Skeletal muscle cell (primary cell): ENCODE measurements around the gene PCED1B.

Experiments
- DNase-seq: peaks from one replicate; pipeline ENCODE4 v3.0.0-alpha.2; 2010; ENCODE audit warnings: low read depth
- H3K4me3 ChIP-seq: 2 replicates; pipeline ENCODE4 v1.5.1; 2011; ENCODE audit warnings: low read depth, mild to moderate bottlenecking, control low read depth, low read length, moderate library complexity

PCED1B gene

DNA sequence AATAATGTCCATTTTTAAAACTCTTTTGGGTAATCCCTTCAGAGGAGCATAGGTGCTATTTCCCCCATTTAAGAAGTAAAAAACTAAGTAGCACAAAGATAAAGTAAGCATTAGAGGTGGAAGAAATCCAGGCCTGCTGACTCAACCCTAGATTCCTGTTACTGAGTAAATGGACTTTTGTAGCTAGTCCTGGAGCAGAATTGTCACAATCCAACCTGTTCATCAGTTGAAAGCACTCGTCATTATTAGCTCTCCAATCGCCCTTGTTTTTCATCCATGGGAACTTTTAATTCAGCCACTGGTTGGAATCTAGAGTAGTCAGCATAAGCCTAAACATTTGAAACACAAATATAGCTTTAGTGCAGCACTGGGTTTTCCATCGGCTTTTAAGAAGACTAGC is 139.8 kb downstream of the PCED1B start:
- H3K4me3 ChIP-seq: no peak overlapping the region
- DNase-seq: no peak

DNA sequence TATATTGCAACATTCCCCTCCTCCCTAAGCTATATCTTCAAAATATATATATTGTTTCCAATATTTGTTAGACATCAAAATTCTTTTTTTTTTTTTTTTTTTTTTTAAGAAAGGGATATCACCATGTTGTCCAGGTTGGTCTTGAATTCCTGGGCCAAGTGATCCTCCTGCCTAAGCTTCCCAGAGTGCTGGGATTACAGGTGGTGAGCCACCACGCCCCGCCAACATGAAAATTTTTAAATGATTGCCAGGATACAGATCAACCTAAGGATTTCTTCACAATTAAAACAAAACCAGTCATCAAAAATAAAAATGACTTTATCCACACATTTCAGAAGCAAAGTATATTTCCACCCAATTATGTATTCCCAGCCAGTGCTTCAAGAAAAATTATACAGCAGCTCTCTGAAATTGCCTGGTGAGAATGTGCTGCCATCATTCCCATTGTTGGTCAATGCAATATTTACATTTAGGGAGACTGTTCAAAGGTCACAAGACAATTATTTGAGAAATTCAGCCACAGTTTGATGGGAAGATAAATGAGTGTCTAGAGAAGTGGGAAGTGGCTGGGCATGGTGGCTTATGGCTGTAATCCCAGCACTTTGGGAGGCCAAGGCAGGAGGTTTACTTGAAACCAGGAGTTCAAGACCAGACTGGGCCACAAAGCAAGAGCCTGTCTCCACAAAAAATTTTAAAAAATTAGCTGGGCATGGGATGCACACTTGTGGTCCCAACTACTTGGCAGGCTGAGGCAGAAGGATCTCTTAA is 142.0 kb downstream of the PCED1B start:
- no peak overlapping the region for H3K4me3 ChIP-seq
- no peak for DNase-seq

DNA sequence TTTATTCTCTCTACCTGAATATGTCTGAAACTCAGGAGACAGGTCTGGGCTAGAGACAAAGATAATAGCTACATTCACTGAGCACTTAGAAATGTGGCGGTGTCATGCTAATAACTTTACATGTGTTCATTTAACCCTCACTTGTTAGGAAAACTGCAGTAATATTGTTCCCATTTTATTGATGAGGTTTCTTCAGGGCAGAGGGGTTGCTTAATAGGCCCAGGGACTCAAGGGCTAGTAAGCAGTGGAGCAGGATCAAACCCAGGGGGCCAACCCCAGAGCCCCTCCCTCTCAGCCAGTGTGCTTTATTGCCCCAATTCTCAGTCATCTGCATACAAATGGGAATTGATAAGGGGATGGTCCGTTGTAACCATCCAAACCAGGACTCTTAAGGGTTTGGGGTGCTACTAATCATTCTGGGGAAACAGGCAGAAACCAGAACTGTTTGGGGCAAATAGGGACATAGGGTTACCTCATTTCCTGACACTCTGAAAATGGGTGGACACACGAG is 143.2 kb downstream of the PCED1B start:
- DNase-seq: no peak
- H3K4me3 ChIP-seq: no peak overlapping the region

DNA sequence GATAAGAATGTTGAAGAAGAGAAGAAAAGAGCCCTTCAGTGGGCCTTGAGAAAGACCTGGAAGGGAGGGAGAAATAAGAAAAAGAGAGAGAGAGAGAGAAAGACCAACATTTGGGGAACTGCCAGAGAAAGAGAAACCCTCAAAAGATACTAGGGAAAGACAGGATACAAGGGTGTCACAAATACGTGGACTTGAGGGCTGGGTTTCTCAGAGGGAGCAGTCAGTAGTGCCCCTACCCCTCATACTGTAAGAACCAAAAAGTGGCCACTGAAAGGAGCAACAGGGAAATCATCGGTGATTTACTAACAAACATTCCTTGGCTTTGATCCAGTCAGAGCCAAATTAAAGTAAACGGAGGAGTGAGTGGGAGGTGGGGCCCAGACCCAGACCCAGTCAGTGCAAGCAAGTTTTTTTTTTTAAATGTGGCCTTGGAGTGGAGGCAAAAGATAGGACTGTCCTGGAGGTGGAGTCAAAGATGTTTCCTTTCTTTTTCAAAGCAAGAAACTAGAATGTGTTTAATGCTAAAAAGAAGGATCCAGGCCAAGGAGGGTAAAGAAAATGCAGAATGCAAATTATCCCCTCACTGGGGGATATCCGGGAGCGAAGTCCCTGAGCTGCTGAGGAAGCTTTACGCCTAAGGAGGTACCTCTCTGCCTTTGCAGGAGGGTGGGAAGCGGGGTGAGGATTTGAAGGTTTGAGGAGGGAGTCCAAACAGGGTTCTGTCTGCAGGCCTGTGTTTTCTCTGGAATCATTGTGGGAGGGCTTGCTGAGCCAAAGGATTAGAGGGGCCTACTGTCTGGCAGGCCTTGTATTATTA is 143.8 kb downstream of the PCED1B start:
- no peak for DNase-seq
- H3K4me3 ChIP-seq: no peak overlapping the region

DNA sequence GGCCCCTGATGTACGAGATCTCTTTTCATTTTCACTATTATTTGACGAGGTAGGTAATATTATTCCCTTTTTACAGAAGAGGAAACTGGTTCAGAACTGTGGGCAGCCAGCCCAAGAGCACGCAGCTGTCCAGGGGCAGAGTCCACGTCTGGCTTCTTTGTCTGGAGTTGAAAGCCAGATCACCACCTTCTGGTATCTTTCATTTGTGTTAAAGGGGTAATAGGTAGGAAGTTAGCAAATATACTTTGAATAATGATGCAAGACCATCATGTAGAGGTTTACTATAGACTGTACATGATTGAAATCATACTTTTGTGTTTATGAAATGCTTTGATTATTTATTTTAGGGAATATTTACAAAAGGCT is 144.4 kb downstream of the PCED1B start:
- DNase-seq: peak; percentile 19
- no peak overlapping the region for H3K4me3 ChIP-seq

DNA sequence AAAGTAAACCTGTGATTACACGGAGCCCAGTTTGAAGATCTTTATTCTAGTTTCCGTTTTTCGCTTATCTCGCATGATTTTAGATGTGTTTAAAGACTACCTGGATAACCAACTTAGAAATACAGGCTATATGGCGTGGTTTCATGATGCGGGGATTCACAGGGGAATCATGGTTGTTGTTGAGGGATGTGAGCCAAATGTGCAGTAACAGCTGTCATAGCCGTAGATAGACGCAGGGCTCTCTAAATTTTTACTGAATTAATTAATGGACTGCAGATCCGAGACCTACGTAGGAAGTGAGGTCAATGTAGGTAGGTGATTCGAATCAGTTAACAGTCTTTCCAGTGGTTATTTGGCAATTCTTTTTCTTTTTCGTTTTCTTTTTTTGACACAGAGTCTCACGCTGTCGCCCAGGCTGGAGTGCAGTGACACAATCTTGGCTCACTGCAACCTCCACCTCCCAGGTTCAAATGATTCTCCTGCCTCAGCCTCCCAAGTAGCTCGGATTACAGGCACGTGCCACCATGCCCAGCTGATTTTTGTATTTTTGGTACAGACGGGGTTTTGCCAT is 145.2 kb downstream of the PCED1B start:
- DNase-seq: no peak
- H3K4me3 ChIP-seq: no peak overlapping the region

DNA sequence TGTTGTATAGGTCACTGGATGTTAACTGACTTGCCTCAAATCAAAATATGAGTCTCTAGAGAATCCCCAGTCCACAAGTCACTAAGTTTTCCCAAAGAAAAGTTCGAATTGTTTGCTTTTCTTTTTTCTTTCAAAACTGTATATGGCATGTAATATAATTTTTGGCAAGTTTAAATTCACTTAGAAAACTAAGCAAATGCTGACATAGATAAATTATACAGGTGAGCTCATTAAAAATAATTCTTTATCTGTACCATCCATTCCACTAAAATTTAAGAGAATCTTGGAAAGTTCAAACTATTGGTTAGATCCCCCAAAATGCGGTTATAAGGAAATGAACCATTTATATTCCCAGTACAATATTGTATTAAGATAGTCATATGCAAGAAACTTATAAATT is 145.9 kb downstream of the PCED1B start:
- H3K4me3 ChIP-seq: no peak overlapping the region
- no peak for DNase-seq

DNA sequence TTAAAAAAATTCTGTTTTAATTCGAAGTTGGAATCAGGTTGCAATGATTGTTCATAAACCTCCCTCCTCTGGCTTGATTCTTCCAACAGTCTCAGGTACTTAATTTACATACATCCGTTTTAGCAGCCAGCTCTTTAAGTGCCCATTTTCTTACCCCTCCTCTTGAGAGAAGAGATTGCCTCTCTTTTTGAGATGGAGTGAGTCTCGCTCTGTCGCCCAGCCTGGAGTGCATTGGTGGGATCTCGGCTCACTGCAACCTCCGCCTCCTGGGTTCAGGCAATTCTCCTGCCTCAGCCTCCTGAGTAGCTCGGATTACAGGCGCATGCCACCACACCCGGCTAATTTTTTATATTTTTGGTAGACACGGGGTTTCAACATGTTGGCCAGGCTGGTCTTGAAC is 146.8 kb downstream of the PCED1B start:
- no peak overlapping the region for H3K4me3 ChIP-seq
- no peak for DNase-seq

DNA sequence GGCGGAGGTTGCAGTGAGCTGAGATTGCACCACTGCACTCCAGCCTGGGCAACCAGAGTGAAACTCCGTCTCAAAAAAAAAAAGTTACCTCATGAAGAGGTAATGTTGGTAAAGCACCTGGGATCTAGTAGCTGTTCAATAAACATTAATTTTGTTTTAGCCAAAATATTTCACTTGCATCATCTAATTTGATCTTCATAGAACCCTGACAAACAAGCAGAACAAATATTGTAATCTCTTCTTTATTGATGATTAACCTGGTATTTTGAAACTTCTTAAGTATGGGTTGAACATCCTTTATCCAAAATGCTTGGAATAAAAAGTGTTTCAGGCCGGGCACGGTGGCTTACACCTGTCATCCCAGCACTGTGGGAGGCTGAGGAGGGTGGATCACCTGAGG is 149.4 kb downstream of the PCED1B start:
- no peak for DNase-seq

DNA sequence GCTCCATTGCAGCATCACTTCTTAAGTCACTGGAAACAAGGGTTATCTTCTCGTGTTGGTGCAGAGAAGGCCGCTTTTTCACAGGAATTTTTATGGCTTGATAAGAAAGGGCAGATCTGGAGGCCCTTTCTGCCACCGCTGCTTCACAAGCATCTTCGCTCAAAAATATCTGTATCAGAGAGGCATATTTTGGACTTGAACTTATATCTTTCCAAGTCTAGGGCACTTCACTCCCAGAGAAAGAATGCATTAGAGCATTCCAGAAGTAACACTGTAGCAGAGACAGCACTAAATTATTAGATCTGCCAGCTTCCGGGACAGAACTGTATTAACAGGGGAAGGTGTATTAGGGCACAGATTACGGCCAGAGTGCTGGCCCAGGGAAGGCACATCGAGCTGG is 152.0 kb downstream of the PCED1B start:
- DNase-seq: no peak
- H3K4me3 ChIP-seq: no peak overlapping the region

More for the DNA sequence above, 149.4 kb downstream of the PCED1B start:
- no peak overlapping the region for H3K4me3 ChIP-seq

DNA sequence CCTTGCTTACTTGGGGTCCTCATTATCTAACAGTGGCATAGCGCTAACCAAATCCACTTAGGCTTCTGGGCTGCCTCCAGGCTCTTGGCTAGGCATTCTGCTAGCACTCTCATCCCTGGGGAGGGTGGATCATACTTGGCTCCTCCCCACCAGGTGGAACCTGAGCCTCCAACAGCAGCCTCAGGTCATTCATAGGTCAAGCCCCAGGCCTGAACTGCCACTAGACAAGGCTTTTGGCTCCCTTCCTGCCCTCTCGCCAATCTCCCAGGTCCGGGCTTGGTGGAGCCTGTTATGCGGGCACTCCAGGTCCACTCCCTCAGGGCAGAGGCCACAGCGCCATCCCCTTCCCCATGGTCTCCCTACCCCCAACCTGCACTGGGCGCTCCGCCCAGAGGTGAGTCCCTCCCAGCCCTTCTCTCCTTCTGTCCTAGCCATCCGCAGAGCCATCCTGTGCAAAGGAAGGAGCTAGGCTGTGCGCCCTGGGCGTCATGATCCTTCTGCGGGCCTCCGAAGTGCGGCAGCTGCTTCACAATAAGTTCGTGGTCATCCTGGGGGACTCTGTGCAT is 155.2 kb downstream of the PCED1B start:
- no peak overlapping the region for H3K4me3 ChIP-seq
- DNase-seq: no peak

DNA sequence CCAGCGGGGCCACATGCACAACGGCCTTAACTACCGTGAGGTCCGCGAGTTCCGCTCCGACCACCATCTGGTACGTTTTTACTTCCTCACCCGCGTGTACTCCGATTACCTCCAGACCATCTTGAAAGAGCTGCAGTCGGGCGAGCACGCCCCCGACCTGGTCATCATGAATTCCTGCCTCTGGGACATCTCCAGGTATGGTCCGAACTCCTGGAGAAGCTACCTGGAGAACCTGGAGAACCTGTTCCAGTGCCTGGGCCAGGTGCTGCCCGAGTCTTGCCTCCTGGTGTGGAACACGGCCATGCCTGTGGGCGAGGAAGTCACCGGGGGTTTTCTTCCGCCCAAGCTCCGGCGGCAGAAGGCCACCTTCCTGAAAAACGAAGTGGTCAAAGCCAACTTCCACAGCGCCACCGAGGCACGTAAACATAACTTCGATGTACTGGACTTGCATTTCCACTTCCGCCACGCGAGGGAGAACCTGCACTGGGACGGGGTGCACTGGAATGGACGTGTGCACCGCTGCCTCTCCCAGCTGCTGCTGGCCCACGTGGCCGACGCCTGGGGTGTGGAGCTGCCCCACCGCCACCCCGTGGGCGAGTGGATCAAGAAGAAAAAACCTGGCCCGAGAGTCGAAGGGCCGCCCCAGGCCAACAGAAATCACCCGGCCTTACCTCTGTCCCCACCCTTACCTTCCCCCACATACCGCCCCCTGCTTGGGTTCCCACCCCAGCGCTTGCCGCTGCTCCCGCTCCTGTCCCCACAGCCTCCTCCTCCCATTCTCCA is 156.0 kb downstream of the PCED1B start:
- no peak overlapping the region for H3K4me3 ChIP-seq
- DNase-seq: no peak

DNA sequence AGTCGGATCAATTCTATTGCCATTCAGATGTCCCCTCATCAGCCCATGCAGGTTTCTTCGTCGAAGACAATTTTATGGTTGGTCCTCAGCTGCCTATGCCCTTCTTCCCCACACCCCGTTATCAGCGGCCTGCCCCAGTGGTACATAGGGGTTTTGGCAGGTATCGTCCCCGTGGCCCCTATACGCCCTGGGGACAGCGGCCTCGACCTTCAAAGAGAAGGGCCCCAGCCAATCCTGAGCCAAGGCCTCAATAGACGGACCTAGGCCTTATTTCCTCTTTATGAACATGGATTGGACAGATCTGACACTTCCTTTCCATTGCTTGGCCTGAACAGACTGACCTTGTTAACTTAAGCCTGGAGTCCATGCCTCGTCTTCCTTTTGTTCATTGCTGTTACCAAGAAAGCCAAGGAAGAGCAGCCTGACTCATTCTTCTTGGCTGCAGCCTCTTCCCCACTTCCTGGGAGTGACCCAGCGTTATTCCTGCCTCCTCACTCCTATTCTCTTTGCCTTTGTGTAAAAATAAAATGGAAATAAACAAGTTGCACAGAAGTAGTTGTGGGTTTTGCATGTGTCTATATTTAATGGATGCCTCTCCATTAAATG is 156.8 kb downstream of the PCED1B start:
- DNase-seq: peak; percentile 66
- no peak overlapping the region for H3K4me3 ChIP-seq

DNA sequence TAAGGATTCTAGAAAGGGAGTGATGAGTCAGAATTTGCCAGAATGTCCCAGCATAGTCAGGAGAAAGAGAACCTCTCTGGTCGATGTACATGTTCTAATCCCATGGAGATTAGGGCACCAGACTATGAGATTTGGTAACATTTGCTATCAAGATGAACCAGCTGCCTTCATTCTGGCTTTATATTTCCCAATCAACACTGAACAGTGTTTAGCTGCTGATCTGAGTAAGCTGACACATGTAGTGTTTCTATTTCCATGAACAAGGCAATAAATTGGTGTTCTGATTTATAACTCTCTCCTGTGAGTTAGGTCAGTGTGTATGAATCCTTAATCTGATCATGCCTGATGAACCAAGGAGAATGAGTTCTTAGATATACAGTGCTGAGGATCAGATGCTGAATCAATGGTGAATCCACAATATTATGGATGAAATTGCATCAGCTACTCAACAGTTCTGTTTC is 158.4 kb downstream of the PCED1B start:
- H3K4me3 ChIP-seq: no peak overlapping the region
- DNase-seq: peak; percentile 4

DNA sequence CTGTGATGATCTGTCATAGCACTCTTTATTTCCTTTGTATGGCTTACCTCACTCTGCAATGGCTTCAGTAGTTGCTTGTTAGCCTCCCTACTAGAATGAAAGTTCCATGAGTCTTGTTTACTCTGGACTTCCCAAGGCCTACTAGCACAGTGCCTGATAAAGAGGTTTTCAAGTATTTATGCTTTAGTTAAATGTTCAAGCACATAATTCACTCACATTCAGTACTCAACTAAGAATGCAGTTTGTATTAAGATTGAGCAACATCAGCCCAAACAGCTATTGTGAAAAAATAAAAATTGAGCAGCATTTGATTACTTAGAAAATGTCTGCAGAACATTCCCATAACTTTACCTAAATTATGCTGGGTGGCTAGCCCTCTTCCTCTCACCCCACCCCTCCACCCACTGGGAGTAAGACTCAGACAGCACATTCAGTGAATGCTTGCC is 159.3 kb downstream of the PCED1B start:
- peak; percentile 14 for DNase-seq
- H3K4me3 ChIP-seq: no peak overlapping the region

DNA sequence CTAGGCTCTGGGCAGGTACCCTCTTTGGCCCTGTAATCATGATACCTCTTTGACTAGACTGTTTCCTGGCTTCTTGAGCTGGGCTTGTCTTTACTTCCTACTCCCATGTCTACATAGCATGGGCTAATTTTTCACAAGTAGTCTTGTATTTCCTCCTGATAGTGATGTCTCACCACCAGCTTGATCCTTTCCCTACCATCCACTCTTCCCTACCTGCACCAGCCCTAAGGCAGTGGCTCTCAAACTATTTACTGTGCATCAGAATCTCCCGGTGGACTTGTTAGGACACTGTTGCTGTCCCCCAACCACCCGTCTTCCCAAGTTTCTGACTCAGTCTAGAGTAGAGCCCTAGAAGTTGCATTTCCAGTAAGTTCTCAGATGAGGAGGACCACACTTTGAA is 163.0 kb downstream of the PCED1B start:
- no peak overlapping the region for H3K4me3 ChIP-seq
- DNase-seq: no peak

DNA sequence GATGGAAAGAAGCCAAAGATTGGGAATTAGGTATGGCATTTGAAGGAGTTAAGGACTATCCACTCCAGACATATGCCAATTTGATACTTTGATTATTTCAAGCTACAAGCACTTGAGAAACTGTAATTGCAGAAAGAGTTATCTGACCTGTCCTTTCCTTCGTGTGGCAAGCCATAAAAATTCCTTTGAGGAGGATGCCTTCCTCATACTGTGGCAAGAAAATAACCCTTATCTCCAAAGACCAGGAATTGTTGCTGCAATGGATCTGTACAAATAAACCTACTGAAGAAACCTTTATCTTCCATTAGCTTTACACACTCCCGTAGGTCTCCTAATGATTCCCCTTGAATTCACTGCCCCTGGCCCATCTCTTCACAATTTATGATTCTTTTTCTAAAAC is 165.4 kb downstream of the PCED1B start:
- DNase-seq: no peak
- H3K4me3 ChIP-seq: no peak overlapping the region

DNA sequence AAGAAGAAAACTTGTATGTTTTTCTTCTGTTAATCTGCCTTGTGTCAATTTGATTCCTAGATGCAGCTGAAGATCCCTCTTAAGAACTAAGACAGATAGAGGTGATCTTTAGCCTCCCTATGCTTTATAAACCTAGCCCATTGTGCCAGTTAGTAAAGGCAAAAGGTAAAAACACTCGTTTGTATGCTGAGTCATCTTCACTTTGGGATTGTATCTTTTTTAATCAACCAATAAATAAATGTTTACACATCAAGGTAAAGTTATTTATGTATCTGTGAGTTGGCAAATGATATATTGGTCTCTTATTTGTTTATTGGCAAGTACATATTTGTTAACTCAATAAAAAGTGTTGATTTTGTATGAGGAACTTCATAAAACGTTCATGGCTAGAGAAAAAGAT is 166.2 kb downstream of the PCED1B start:
- DNase-seq: no peak

DNA sequence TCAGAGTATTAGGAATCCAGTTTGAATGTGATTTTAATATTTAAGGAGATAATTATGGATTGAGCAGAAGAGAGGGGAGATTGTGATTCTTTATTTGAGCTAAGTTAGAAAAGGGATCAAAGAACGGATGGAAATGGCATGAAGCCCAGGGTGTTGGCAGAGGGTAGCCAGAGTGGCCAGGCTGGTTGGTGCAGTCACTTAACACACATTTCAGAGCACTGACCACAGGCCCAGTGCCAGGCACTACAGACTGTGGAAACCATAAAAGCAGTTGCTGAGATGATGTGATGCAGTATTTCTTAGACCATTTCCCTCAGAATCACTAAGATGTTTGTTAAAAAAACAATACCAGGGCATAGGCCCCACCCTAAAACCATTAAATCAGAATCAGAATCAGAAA is 168.0 kb downstream of the PCED1B start:
- no peak for DNase-seq
- H3K4me3 ChIP-seq: no peak overlapping the region

More for the DNA sequence above, 166.2 kb downstream of the PCED1B start:
- no peak overlapping the region for H3K4me3 ChIP-seq
